ENCODE measurements around the gene EPHA7.

- TF ChIP-seq RAD21 (conservative IDR thresholded peaks at IDR 0.05) (no peak), CTCF (IDR thresholded peaks at IDR 0.05; ENCODE audit: poor library complexity, severe bottlenecking) (no peak)
Observed at GRCh38 chr6:93389192-93389591, 30.2 kb downstream of the EPHA7 start.

Measured in neural cell (in vitro differentiated cells).